Endothelial cell of umbilical vein (primary cell): Measurements from ENCODE around the gene SSR2. TPM values are rescaled to one million over a fixed set of nuclear protein-coding genes. Genes with fewer than 3 reads are reported as not detected.

Experiments used
- BruUV-seq: library from RNA; stranded (reverse); fragments of 400-500 nt; replicated peaks from 2 replicates; lab custom pipeline; 2021; lab: Mats Ljungman, UMichigan
- CTCF ChIA-PET: fragments of 300-600, 350-600 bp; sonication (Branson Sonifier 250); formaldehyde crosslinking; loops from one replicate; lab custom pipeline; 2021; ENCODE audit warnings: antibody characterized with exemption, inconsistent platforms; lab: Charles Lee
- POLR2A ChIA-PET: fragments of 300-600, 350-600 bp; sonication (Branson Sonifier 250); formaldehyde crosslinking; loops from one replicate; lab custom pipeline; 2021; ENCODE audit warnings: antibody characterized with exemption, inconsistent platforms; lab: Charles Lee
- DNase-seq: peaks from one replicate; pipeline ENCODE4 v3.0.0-alpha.2; 2011; ENCODE audit warnings: low read depth, low spot score
- FAIRE-seq: peaks from 2 replicates; lab custom pipeline; 2011; peaks lifted over from hg19 to GRCh38; lab: Jason Lieb, UNC
- H2AFZ ChIP-seq: 2 replicates; pipeline ENCODE4 v1.6.0; 2012; ENCODE audit warnings: low read depth, low read length, control low read depth, inconsistent platforms
- H3K27ac ChIP-seq: 2 replicates; pipeline ENCODE4 v1.5.1; 2011; ENCODE audit warnings: low read depth, mild to moderate bottlenecking, control low read depth, low read length, moderate library complexity; ENCODE audit not compliant: insufficient read depth
- H3K27me3 ChIP-seq, 2 experiments: 2 replicates each; pipeline versions ENCODE4 v1.6.0 to v1.6.1; 2011; ENCODE audit warnings: low read length in 2 of 2, mixed read lengths in 1 of 2; ENCODE audit not compliant: control insufficient read depth in 2 of 2, insufficient read depth in 2 of 2
- H3K36me3 ChIP-seq, 2 experiments: 2 replicates in 1 of 2; 3 replicates in 1 of 2; pipeline ENCODE4 v1.5.1; 2011; ENCODE audit warnings: low read length in 2 of 2, mild to moderate bottlenecking in 1 of 2, moderate library complexity in 1 of 2; ENCODE audit not compliant: control insufficient read depth in 2 of 2, insufficient read depth in 2 of 2; ENCODE audit errors: extremely low read depth in 1 of 2
- H3K4me1 ChIP-seq: 3 replicates; pipeline ENCODE4 v1.5.1; 2011; ENCODE audit warnings: mild to moderate bottlenecking, low read length; ENCODE audit not compliant: control insufficient read depth, insufficient read depth; ENCODE audit errors: extremely low read depth
- H3K4me2 ChIP-seq: 2 replicates; pipeline ENCODE4 v1.6.1; 2011; ENCODE audit warnings: low read length, control low read depth, mixed read lengths; ENCODE audit not compliant: insufficient read depth
- H3K4me3 ChIP-seq, 3 experiments: fragments of 200-600 bp in 1 of 3; sonication (generic), shearing (Covaris generic) in 1 of 3; replicated peaks in 1 of 3; 2 replicates each; pipeline ENCODE4 v1.5.1; 2011 to 2016; ENCODE audit warnings: control low read depth in 3 of 3, low read length in 3 of 3, mild to moderate bottlenecking in 2 of 3, inconsistent platforms in 1 of 3, low read depth in 1 of 3, moderate library complexity in 1 of 3; ENCODE audit not compliant: insufficient read depth in 1 of 3
- H3K79me2 ChIP-seq: 2 replicates; pipeline ENCODE4 v1.6.0; 2012; ENCODE audit warnings: low read length, inconsistent platforms; ENCODE audit not compliant: control insufficient read depth, insufficient read depth
- H3K9ac ChIP-seq: replicated peaks from 2 replicates; pipeline ENCODE3; 2011; ENCODE audit warnings: low read length, control low read depth; ENCODE audit not compliant: insufficient read depth; ENCODE audit errors: extremely low read depth
- H3K9me1 ChIP-seq: replicated peaks from 3 replicates; pipeline ENCODE4 v1.6.0; 2011; ENCODE audit warnings: mild to moderate bottlenecking, low read length; ENCODE audit not compliant: control insufficient read depth, insufficient read depth; ENCODE audit errors: extremely low read depth
- H3K9me3 ChIP-seq: replicated peaks from 2 replicates; pipeline ENCODE4 v1.5.1; 2012; ENCODE audit warnings: low read length, inconsistent platforms; ENCODE audit not compliant: control insufficient read depth, insufficient read depth
- H4K20me1 ChIP-seq: replicated peaks from 2 replicates; pipeline ENCODE3; 2011; ENCODE audit warnings: mild to moderate bottlenecking, low read length; ENCODE audit not compliant: control insufficient read depth, insufficient read depth; ENCODE audit errors: extremely low read depth
- CTCF ChIP-seq, 2 donors: IDR thresholded peaks; 1 replicate in 1 of 2; 2 replicates in 1 of 2; pipeline ENCODE4 v1.5.1; 2011; ENCODE audit warnings: low read length in 2 of 2, mild to moderate bottlenecking in 2 of 2, moderate library complexity in 2 of 2, control low read depth in 1 of 2, inconsistent platforms in 1 of 2, low read depth in 1 of 2; ENCODE audit not compliant: insufficient read depth in 1 of 2; ENCODE audit errors: extremely low read depth in 1 of 2
- EZH2 ChIP-seq: IDR thresholded peaks from 2 replicates; pipeline ENCODE4 v1.6.1; 2012; ENCODE audit warnings: borderline replicate concordance, low read depth, mild to moderate bottlenecking, moderate library complexity, low read length, inconsistent platforms; ENCODE audit not compliant: severe bottlenecking
- FOS ChIP-seq: IDR thresholded peaks from 2 replicates; pipeline ENCODE4 v1.6.1; 2011; ENCODE audit warnings: mild to moderate bottlenecking, low read length, moderate library complexity, borderline replicate concordance; ENCODE audit not compliant: insufficient read depth
- GATA2 ChIP-seq: IDR thresholded peaks from 2 replicates; pipeline ENCODE4 v1.7.0; 2011; ENCODE audit warnings: low read depth, mild to moderate bottlenecking, moderate library complexity, mixed read lengths, low read length; ENCODE audit not compliant: insufficient read length, insufficient read depth
- JUN ChIP-seq: IDR thresholded peaks from 2 replicates; pipeline ENCODE4 v1.6.1; 2011; ENCODE audit warnings: borderline replicate concordance, low read depth; ENCODE audit not compliant: insufficient read length, insufficient read depth
- MAX ChIP-seq: IDR thresholded peaks from 2 replicates; pipeline ENCODE4 v1.6.1; 2011; ENCODE audit not compliant: insufficient read depth, insufficient read length
- MYC ChIP-seq: IDR thresholded peaks from one replicate; pipeline ENCODE4 v1.6.1; 2011; ENCODE audit warnings: mild to moderate bottlenecking, low read depth, low read length
- POLR2A ChIP-seq: IDR thresholded peaks from 2 replicates; pipeline ENCODE4 v1.6.1; 2012; ENCODE audit warnings: low read depth, mild to moderate bottlenecking, control low read depth, low read length
- POLR2AphosphoS5 ChIP-seq: IDR thresholded peaks from 2 replicates; pipeline ENCODE4 v1.6.1; 2012; ENCODE audit warnings: low read depth, mild to moderate bottlenecking, control low read depth, low read length, moderate library complexity; ENCODE audit not compliant: insufficient read depth
- dilution Hi-C: fragments of 300-500 bp; cut with MboI; formaldehyde crosslinking; loops from one replicate; pipeline ENCODE4 v1.15.0; 2019; ENCODE audit warnings: low sequenced_read_pairs; ENCODE audit not compliant: extremely low pct_ligation_motif_present
- intact Hi-C: fragments of 100-400 bp; cut with micrococcal nuclease; formaldehyde crosslinking; loops from one replicate; pipeline ENCODE4 v1.10.0; 2022
- polyA plus RNA-seq, 4 experiments: library from polyadenylated mRNA; depleted of rRNA in 3 of 4; stranded (reverse) in 3 of 4; unstranded in 1 of 4; fragments of >200 nt; gene quantifications; 2 replicates each; pipeline versions ENCODE4 v1.2.1 to v1.2.3, GENCODE V29; 2011 to 2012; ENCODE audit warnings: missing spikeins in 1 of 4
- total RNA-seq: library from RNA; stranded (reverse); gene quantifications from 2 replicates; pipeline ENCODE4 v1.2.3, GENCODE V29; 2021

SSR2 gene
- total and polyA plus RNA-seq, 2 donors (not counting 3 experiments of a cell fraction or from before 2014, with no cell fraction given): 362 to 1,787 TPM

DNA sequence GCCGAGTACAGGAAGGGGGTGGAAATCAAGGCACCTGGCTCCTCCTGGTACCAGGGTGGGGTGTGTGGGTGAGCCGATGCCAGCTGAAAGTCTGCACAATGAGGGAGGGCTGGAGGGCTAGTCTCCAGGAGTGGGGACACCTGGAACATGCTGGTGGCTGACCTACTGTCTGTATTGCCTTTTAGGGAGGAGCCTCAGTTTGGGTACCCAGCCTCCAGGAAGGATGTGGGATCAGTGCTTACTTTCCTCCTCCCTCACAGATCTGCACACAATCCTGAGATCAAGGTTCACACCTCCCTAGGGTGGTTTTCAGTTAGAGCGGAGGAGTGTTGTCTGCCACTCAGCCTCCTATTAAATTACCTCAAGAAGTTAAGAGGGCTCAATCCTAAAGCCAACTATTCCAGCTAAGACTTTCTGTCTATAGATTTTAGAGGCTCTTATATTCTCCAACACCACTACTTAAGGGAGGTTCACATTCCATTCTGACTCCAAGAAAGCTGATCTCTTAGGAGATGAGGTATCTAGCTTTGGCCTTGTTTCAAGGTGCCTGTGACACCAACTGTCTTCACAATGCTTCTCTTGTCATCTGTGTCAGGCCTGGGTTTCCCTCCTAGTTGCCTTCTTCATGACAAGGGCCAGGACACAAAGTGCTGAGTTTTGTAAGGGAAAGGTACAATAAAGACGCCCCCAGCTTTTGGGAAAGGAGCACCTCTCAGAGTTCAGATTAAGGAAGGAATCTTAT lies 15.7 kb downstream of the SSR2 start:
- Histone ChIP-seq H2AFZ (no peak overlapping the region), H3K9ac (no peak overlapping the region), H3K79me2 (no peaks in the 10 kb centered on the region), H3K4me2 (no peak overlapping the region), H3K4me1 (no peaks in the 10 kb centered on the region), H3K9me1 (no peaks in the 10 kb centered on the region), H3K27me3 (no peaks in the 10 kb centered on the region), H3K4me3 (no peak overlapping the region), H3K36me3 (peaks cover 6 to 13% of the 10 kb centered on the region in 2 experiments), H4K20me1 (no peaks in the 10 kb centered on the region), H3K27ac (no peak overlapping the region), H3K9me3 (no peaks in the 10 kb centered on the region)
- ChIA-PET POLR2A (no interaction called here), CTCF (interaction anchor here (1.1 to 4.1 kb wide), 4 partner anchors 15 to 61 kb away, joined by 3 to 20 read pairs (median 7); partner anchors contain the start of gene SSR2)
- TF ChIP-seq POLR2A (no peak), POLR2AphosphoS5 (no peak), MYC (no peak), JUN (no peak), GATA2 (no peak), EZH2 (no peak), FOS (no peak), CTCF (IDR thresholded peaks at IDR 0.05; ENCODE audit: extremely low read depth in 1 of 2, insufficient read depth in 1 of 2, low read depth in 1 of 2, low read length in 2 of 2) (no peak), MAX (no peak)
- no peak for DNase-seq
- intact Hi-C loops: no loop called here
- dilution Hi-C loops: no loop called here
- FAIRE-seq: no peak
- BruUV-seq: no TSS peak
